Mesendoderm (in vitro differentiated cells): ENCODE results near the gene TVP23C.
"Not testable (repeated sequence)": the region's sequence is repeated elsewhere in the genome, so short reads cannot be mapped to it uniquely, and the experiment has no call there.

ENCODE experiments used
- DNase-seq: peaks from one replicate; pipeline ENCODE4 v3.0.0; 2013
- H2AK5ac ChIP-seq: 2 replicates; pipeline ENCODE4 v1.6.1; 2013; ENCODE audit warnings: low read length, inconsistent platforms
- H2BK120ac ChIP-seq: 2 replicates; pipeline ENCODE4 v1.6.1; 2013; ENCODE audit warnings: low read depth, mild to moderate bottlenecking, low read length, moderate library complexity, mixed read lengths
- H2BK15ac ChIP-seq: replicated peaks from 2 replicates; pipeline ENCODE4 v1.6.1; 2013; ENCODE audit warnings: low read depth, mild to moderate bottlenecking, moderate library complexity
- H2BK5ac ChIP-seq: 2 replicates; pipeline ENCODE4 v1.6.1; 2013; ENCODE audit warnings: low read length, inconsistent platforms
- H3K18ac ChIP-seq: 2 replicates; pipeline ENCODE4 v1.6.1; 2013; ENCODE audit warnings: mild to moderate bottlenecking, low read length, mixed read lengths
- H3K23ac ChIP-seq: one replicate; pipeline ENCODE4 v1.6.1; 2013; ENCODE audit warnings: low read length
- H3K27ac ChIP-seq: 2 replicates; pipeline ENCODE4 v1.5.1; 2013; ENCODE audit warnings: low read depth, mild to moderate bottlenecking, inconsistent platforms, low read length, moderate library complexity
- H3K27me3 ChIP-seq: 2 replicates; pipeline ENCODE4 v1.6.1; 2013; ENCODE audit warnings: low read length, control low read depth, mild to moderate bottlenecking, inconsistent platforms; ENCODE audit not compliant: insufficient read depth, poor library complexity
- H3K36me3 ChIP-seq: 2 replicates; pipeline ENCODE4 v1.6.1; 2013; ENCODE audit warnings: low read length, inconsistent platforms; ENCODE audit not compliant: control insufficient read depth, insufficient read depth
- H3K4ac ChIP-seq: one replicate; pipeline ENCODE4 v1.6.1; 2013; ENCODE audit warnings: low read depth, mild to moderate bottlenecking, low read length, moderate library complexity
- H3K4me1 ChIP-seq: 2 replicates; pipeline ENCODE4 v1.6.1; 2013; ENCODE audit warnings: low read depth, low read length, inconsistent platforms; ENCODE audit not compliant: control insufficient read depth
- H3K4me2 ChIP-seq: 2 replicates; pipeline ENCODE4 v1.6.1; 2013; ENCODE audit warnings: low read length
- H3K4me3 ChIP-seq: 2 replicates; pipeline ENCODE4 v1.5.1; 2013; ENCODE audit warnings: mild to moderate bottlenecking, low read length
- H3K56ac ChIP-seq: one replicate; pipeline ENCODE4 v1.6.1; 2013; ENCODE audit warnings: low read length
- H3K79me1 ChIP-seq: 2 replicates; pipeline ENCODE4 v1.6.1; 2013; ENCODE audit warnings: low read length, inconsistent platforms
- H3K79me2 ChIP-seq: 2 replicates; pipeline ENCODE4 v1.6.1; 2013; ENCODE audit warnings: mild to moderate bottlenecking, low read length; ENCODE audit not compliant: control insufficient read depth, insufficient read depth
- H3K9ac ChIP-seq: 2 replicates; pipeline ENCODE4 v1.6.1; 2013; ENCODE audit warnings: low read length, inconsistent platforms
- H4K5ac ChIP-seq: one replicate; pipeline ENCODE4 v1.6.1; 2013; ENCODE audit warnings: low read length
- H4K8ac ChIP-seq: one replicate; pipeline ENCODE4 v1.6.1; 2013; ENCODE audit warnings: low read depth, mild to moderate bottlenecking, control low read depth, low read length, moderate library complexity
- WGBS: extraction: QIAGEN DNeasy Blood & Tissue Kit; methylation state at CpG from one replicate; pipeline ENCODE4 v1.1.7; 2013; ENCODE audit warnings: low lambda C conversion rate, missing lambda C conversion rate; ENCODE audit not compliant: insufficient coverage; ENCODE audit errors: extremely low coverage; 5-methylcytosine and 5-hydroxymethylcytosine counted together

TVP23C gene

GRCh38 chr17:15562613-15563374 is 489 bp downstream of the TVP23C start:
- not testable (repeated sequence) for H3K79me2 ChIP-seq, H3K36me3 ChIP-seq, H3K18ac ChIP-seq, H3K4me1 ChIP-seq, H3K4ac ChIP-seq, H3K27ac ChIP-seq, H3K27me3 ChIP-seq, H3K4me3 ChIP-seq, H3K23ac ChIP-seq, H4K8ac ChIP-seq, H2AK5ac ChIP-seq, H2BK15ac ChIP-seq, H3K4me2 ChIP-seq, H2BK120ac ChIP-seq, H2BK5ac ChIP-seq, H4K5ac ChIP-seq, H3K79me1 ChIP-seq, DNase-seq
- H3K9ac ChIP-seq, result peak overlapping the region; percentile 44
- peak overlapping the region; percentile 81 for H3K56ac ChIP-seq
- no CpG with 5 or more reads among the region's 34 CpGs for WGBS

- not testable (repeated sequence) for H3K56ac ChIP-seq, H4K8ac ChIP-seq, DNase-seq, H3K9ac ChIP-seq, H3K36me3 ChIP-seq, H2BK120ac ChIP-seq, H3K4me1 ChIP-seq, H3K79me1 ChIP-seq, H3K4ac ChIP-seq, H3K4me3 ChIP-seq, H3K23ac ChIP-seq, H2BK5ac ChIP-seq, H2BK15ac ChIP-seq, H3K27ac ChIP-seq, H2AK5ac ChIP-seq, H3K27me3 ChIP-seq, H4K5ac ChIP-seq, H3K18ac ChIP-seq, H3K79me2 ChIP-seq, H3K4me2 ChIP-seq
- no CpG with 5 or more reads among the region's 10 CpGs for WGBS
These were observed 1.8 kb downstream of the TVP23C start for GRCh38 chr17:15561439-15561838.

GRCh38 chr17:15558403-15559105 is 4.7 kb downstream of the TVP23C start:
- not testable (repeated sequence) for H3K4me1 ChIP-seq, H3K9ac ChIP-seq, H3K79me1 ChIP-seq, H2BK15ac ChIP-seq, H3K4ac ChIP-seq, H3K23ac ChIP-seq, H2BK5ac ChIP-seq, H2AK5ac ChIP-seq, H2BK120ac ChIP-seq, H4K8ac ChIP-seq, H4K5ac ChIP-seq, H3K36me3 ChIP-seq, H3K56ac ChIP-seq, H3K27me3 ChIP-seq, H3K4me3 ChIP-seq, H3K4me2 ChIP-seq, H3K27ac ChIP-seq, H3K79me2 ChIP-seq, H3K18ac ChIP-seq
- DNase-seq, result peak; percentile 79
- no CpG with 5 or more reads among the region's 5 CpGs for WGBS

GRCh38 chr17:15557334-15557832 is 5.9 kb downstream of the TVP23C start:
- H3K18ac ChIP-seq, H3K79me1 ChIP-seq, H3K56ac ChIP-seq, H3K36me3 ChIP-seq, H2BK120ac ChIP-seq, H3K27me3 ChIP-seq, H4K5ac ChIP-seq, DNase-seq, H3K4ac ChIP-seq, H3K4me1 ChIP-seq, H2AK5ac ChIP-seq, H3K79me2 ChIP-seq, H3K23ac ChIP-seq, H2BK15ac ChIP-seq, H3K4me3 ChIP-seq, H3K27ac ChIP-seq, H2BK5ac ChIP-seq, H4K8ac ChIP-seq, H3K9ac ChIP-seq, H3K4me2 ChIP-seq: not testable (repeated sequence)
- WGBS, result no CpG with 5 or more reads among the region's 5 CpGs

- not testable (repeated sequence) for DNase-seq, H4K5ac ChIP-seq, H3K4me2 ChIP-seq, H3K36me3 ChIP-seq, H3K23ac ChIP-seq, H3K27me3 ChIP-seq, H3K4ac ChIP-seq, H3K79me2 ChIP-seq, H2AK5ac ChIP-seq, H3K9ac ChIP-seq, H3K79me1 ChIP-seq, H2BK5ac ChIP-seq, H3K56ac ChIP-seq, H2BK15ac ChIP-seq, H4K8ac ChIP-seq, H3K27ac ChIP-seq, H2BK120ac ChIP-seq, H3K4me1 ChIP-seq, H3K4me3 ChIP-seq, H3K18ac ChIP-seq
- WGBS, result no CpG with 5 or more reads among the region's 1 CpG
These were observed 10.4 kb downstream of the TVP23C start for GRCh38 chr17:15552932-15553331.
